Measurements from ENCODE around the gene AHSG. TPM values are rescaled to one million over a fixed set of nuclear protein-coding genes. Genes with fewer than 3 reads are reported as not detected.

The AHSG gene
- total RNA-seq, 4 donors from 2014 or later: 0.36 TPM; not detected in 3

GRCh38 chr3:186653984-186654383 lies 41.1 kb downstream of the AHSG start:
- TF ChIP-seq POLR2A (IDR thresholded peaks at IDR 0.05) (no peak), CTCF (IDR thresholded peaks at IDR 0.05) (no peak)
- no peak overlapping the region for H3K4me3 ChIP-seq (ENCODE audit: low read depth, poor library complexity, severe bottlenecking)
- no peak for DNase-seq (ENCODE audit: low spot score in 2 of 2)
- WGBS, 2 donors: 47 to 50% methylated on average over 6 of the region's 6 CpGs
- intact Hi-C loops (cut with DNase I; ENCODE audit: low total_unique reads): no loop called here

DNA sequence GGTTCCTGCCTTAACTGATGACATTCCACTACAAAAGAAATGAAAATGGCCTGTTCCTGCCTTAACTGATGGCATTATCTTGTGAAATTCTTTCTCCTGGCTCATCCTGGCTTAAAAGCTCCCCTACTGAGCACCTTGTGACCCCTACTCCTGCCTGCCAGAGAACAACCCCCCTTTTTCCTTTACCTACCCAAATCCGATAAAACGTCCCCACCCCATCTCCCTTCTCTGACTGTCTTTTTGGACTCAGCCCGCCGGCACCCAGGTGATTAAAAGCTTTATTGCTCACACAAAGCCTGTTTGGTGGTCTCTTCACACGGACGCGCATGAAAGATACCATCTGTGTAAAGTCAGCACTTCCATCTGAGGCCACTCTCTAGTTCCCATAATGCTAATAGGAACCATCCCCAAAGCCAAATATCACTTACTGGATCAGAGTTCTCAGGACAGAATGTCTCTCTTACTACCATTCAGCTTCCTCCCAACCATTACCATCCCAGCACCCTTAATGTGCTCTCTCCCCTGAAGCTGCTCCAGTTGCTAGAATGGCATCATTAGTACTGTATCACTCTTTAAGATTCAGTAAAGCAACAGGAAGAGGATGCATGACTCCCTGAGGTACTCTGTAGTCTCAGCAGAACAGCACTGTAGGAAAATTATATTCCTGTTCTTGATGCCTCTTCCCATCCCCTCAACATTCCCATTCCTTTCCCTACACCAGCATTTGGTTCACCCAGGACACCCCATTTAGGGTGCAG lies 50.7 kb downstream of the AHSG start:
- TF ChIP-seq POLR2A (IDR thresholded peaks at IDR 0.05) (no peak), CTCF (IDR thresholded peaks at IDR 0.05) (no peak)
- intact Hi-C loops (cut with DNase I; ENCODE audit: low total_unique reads): no loop called here
- H3K4me3 ChIP-seq (ENCODE audit: low read depth, poor library complexity, severe bottlenecking): no peak overlapping the region
- 32 to 45% methylated on average over 7 of the region's 7 CpGs for WGBS, 2 donors
- DNase-seq (ENCODE audit: low spot score in 2 of 2): no peak

- intact Hi-C loops (cut with DNase I; ENCODE audit: low total_unique reads): no loop called here
- TF ChIP-seq CTCF (IDR thresholded peaks at IDR 0.05) (no peak), POLR2A (IDR thresholded peaks at IDR 0.05) (no peak)
- no peak overlapping the region for H3K4me3 ChIP-seq (ENCODE audit: low read depth, poor library complexity, severe bottlenecking)
- no peak for DNase-seq (ENCODE audit: low spot score in 2 of 2)
These were observed 51.2 kb downstream of the AHSG start for GRCh38 chr3:186664119-186664495.

- no peak for DNase-seq (ENCODE audit: low spot score in 2 of 2)
- intact Hi-C loops (cut with DNase I; ENCODE audit: low total_unique reads): no loop called here
- TF ChIP-seq POLR2A (IDR thresholded peaks at IDR 0.05) (no peak), CTCF (IDR thresholded peaks at IDR 0.05) (no peak)
- 62 to 68% methylated on average over 4 of the region's 4 CpGs for WGBS, 2 donors
- no peak overlapping the region for H3K4me3 ChIP-seq (ENCODE audit: low read depth, poor library complexity, severe bottlenecking)
These were observed 51.6 kb downstream of the AHSG start for GRCh38 chr3:186664506-186664905.

DNA sequence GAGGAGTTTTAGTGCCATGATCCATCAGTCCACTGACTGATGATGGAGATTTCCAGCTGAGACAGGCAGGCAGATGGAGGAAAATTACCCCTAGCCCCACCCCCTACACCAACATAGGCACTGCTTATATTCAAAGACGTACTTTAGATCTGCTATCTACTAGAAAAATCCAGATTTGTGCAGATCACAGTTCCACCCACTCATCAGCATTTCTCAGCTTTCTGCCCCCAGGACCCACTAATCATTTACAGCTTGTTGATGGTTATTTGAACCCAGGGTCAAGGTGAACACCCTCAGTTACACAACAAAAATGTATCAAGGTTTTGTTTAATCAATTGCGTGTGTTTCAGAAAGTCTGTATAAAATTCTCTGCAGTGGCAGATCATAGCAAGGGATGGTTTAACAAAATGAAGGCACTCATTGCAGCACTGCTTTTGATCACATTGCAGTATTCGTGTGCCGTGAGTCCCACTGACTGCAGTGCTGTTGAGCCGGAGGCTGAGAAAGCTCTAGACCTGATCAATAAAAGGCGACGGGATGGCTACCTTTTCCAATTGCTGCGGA lies 52.8 kb downstream of the AHSG start, which contains the start of gene HRG:
TSS of gene HRG (plus strand) at position 390 of the 564 bp plus-strand sequence. CDS start at position 408, 18 bp downstream.
- no peak for DNase-seq (ENCODE audit: low spot score in 2 of 2)
- intact Hi-C loops (cut with DNase I; ENCODE audit: low total_unique reads): no loop called here
- TF ChIP-seq CTCF (IDR thresholded peaks at IDR 0.05): no peak
- no peak within 1 kb of the TSS for H3K4me3 ChIP-seq (ENCODE audit: low read depth, poor library complexity, severe bottlenecking)
- WGBS, 2 donors: 81 to 83% methylated on average over 8 of the region's 8 CpGs
